ENCODE results near the gene PTPN21. TPM values are rescaled to one million over a fixed set of nuclear protein-coding genes. Genes with fewer than 3 reads are reported as not detected.

The PTPN21 gene
- total RNA-seq, 1 donor = not detected

GRCh38 chr14:88563845-88564244 lies 9.0 kb upstream of the PTPN21 start:
- Histone ChIP-seq H3K27me3 (ENCODE audit: insufficient read depth, low read length) (peaks cover 10% of the 10 kb centered on the region), H3K9me3 (ENCODE audit: low read depth, low read length) (peaks cover 7% of the 10 kb centered on the region), H3K4me1 (ENCODE audit: insufficient read depth, low read length) (peaks cover 16% of the 10 kb centered on the region), H3K4me3 (ENCODE audit: low read length) (peak overlapping the region; percentile 89)

- H3K4me1 ChIP-seq (ENCODE audit: insufficient read depth, low read length) = peaks cover 16% of the 10 kb centered on the region
- peak within 1 kb of the TSS; percentile 89 for H3K4me3 ChIP-seq (ENCODE audit: low read length)
- peaks cover 5% of the 10 kb centered on the region for H3K9me3 ChIP-seq (ENCODE audit: low read depth, low read length)
- H3K27me3 ChIP-seq (ENCODE audit: insufficient read depth, low read length) = peaks cover 10% of the 10 kb centered on the region
Measured at GRCh38 chr14:88562831-88563686, 8.3 kb upstream of the PTPN21 start, which contains the start of gene ZC3H14. ZC3H14 (plus strand) TSS chr14:88563037; CDS start chr14:88563134, 97 bp downstream.

- H3K9me3 ChIP-seq (ENCODE audit: low read depth, low read length) = no peaks in the 10 kb centered on the region
- H3K4me3 ChIP-seq (ENCODE audit: low read length) = peak overlapping the region; percentile 89
- peaks cover 11% of the 10 kb centered on the region for H3K27me3 ChIP-seq (ENCODE audit: insufficient read depth, low read length)
- peaks cover 17% of the 10 kb centered on the region for H3K4me1 ChIP-seq (ENCODE audit: insufficient read depth, low read length)
Measured at GRCh38 chr14:88562532-88562830, 7.7 kb upstream of the PTPN21 start.

GRCh38 chr14:88559852-88560251 lies 5.0 kb upstream of the PTPN21 start:
- Histone ChIP-seq H3K4me1 (ENCODE audit: insufficient read depth, low read length) (peaks cover 25% of the 10 kb centered on the region), H3K4me3 (ENCODE audit: low read length) (no peak overlapping the region), H3K9me3 (ENCODE audit: low read depth, low read length) (no peaks in the 10 kb centered on the region), H3K27me3 (ENCODE audit: insufficient read depth, low read length) (peaks cover 36% of the 10 kb centered on the region)

- Histone ChIP-seq H3K4me3 (ENCODE audit: low read length) (no peak overlapping the region), H3K27me3 (ENCODE audit: insufficient read depth, low read length) (peaks cover 64% of the 10 kb centered on the region), H3K4me1 (ENCODE audit: insufficient read depth, low read length) (peaks cover 22% of the 10 kb centered on the region), H3K9me3 (ENCODE audit: low read depth, low read length) (no peaks in the 10 kb centered on the region)
Measured at GRCh38 chr14:88556581-88556980, 1.8 kb upstream of the PTPN21 start.

- Histone ChIP-seq H3K9me3 (ENCODE audit: low read depth, low read length) (no peaks in the 10 kb centered on the region), H3K4me3 (ENCODE audit: low read length) (no peak overlapping the region), H3K27me3 (ENCODE audit: insufficient read depth, low read length) (peaks cover 66% of the 10 kb centered on the region), H3K4me1 (ENCODE audit: insufficient read depth, low read length) (peaks cover 28% of the 10 kb centered on the region)
Measured at GRCh38 chr14:88553886-88554456, 836 bp downstream of the PTPN21 start.

- Histone ChIP-seq H3K4me1 (ENCODE audit: insufficient read depth, low read length) (peaks cover 28% of the 10 kb centered on the region), H3K9me3 (ENCODE audit: low read depth, low read length) (no peaks in the 10 kb centered on the region), H3K4me3 (ENCODE audit: low read length) (no peak overlapping the region), H3K27me3 (ENCODE audit: insufficient read depth, low read length) (peaks cover 66% of the 10 kb centered on the region)
Measured at GRCh38 chr14:88552876-88553275, 1.9 kb downstream of the PTPN21 start.

- Histone ChIP-seq H3K4me1 (ENCODE audit: insufficient read depth, low read length) (peaks cover 24% of the 10 kb centered on the region), H3K27me3 (ENCODE audit: insufficient read depth, low read length) (peaks cover 60% of the 10 kb centered on the region), H3K4me3 (ENCODE audit: low read length) (peak overlapping the region; percentile 41), H3K9me3 (ENCODE audit: low read depth, low read length) (no peaks in the 10 kb centered on the region)
Measured at GRCh38 chr14:88551980-88552431, 2.8 kb downstream of the PTPN21 start.

GRCh38 chr14:88551094-88551870 lies 3.5 kb downstream of the PTPN21 start:
- Histone ChIP-seq H3K27me3 (ENCODE audit: insufficient read depth, low read length) (peaks cover 53% of the 10 kb centered on the region), H3K4me3 (ENCODE audit: low read length) (peak overlapping the region; percentile 41), H3K9me3 (ENCODE audit: low read depth, low read length) (no peaks in the 10 kb centered on the region), H3K4me1 (ENCODE audit: insufficient read depth, low read length) (peaks cover 24% of the 10 kb centered on the region)

- Histone ChIP-seq H3K27me3 (ENCODE audit: insufficient read depth, low read length) (peaks cover 41% of the 10 kb centered on the region), H3K9me3 (ENCODE audit: low read depth, low read length) (no peaks in the 10 kb centered on the region), H3K4me1 (ENCODE audit: insufficient read depth, low read length) (peaks cover 21% of the 10 kb centered on the region), H3K4me3 (ENCODE audit: low read length) (no peak overlapping the region)
Measured at GRCh38 chr14:88550078-88550477, 4.7 kb downstream of the PTPN21 start.

- Histone ChIP-seq H3K4me3 (ENCODE audit: low read length) (no peak overlapping the region), H3K27me3 (ENCODE audit: insufficient read depth, low read length) (peaks cover 20% of the 10 kb centered on the region), H3K4me1 (ENCODE audit: insufficient read depth, low read length) (peaks cover 13% of the 10 kb centered on the region), H3K9me3 (ENCODE audit: low read depth, low read length) (no peaks in the 10 kb centered on the region)
Measured at GRCh38 chr14:88547386-88547780, 7.4 kb downstream of the PTPN21 start.

- H3K9me3 ChIP-seq (ENCODE audit: low read depth, low read length) = no peaks in the 10 kb centered on the region
- H3K4me3 ChIP-seq (ENCODE audit: low read length) = no peak overlapping the region
- H3K4me1 ChIP-seq (ENCODE audit: insufficient read depth, low read length) = peaks cover 8% of the 10 kb centered on the region
- H3K27me3 ChIP-seq (ENCODE audit: insufficient read depth, low read length) = peaks cover 14% of the 10 kb centered on the region
Measured at GRCh38 chr14:88546621-88547385, 8.0 kb downstream of the PTPN21 start.

- H3K9me3 ChIP-seq (ENCODE audit: low read depth, low read length) = no peaks in the 10 kb centered on the region
- no peak overlapping the region for H3K4me3 ChIP-seq (ENCODE audit: low read length)
- no peaks in the 10 kb centered on the region for H3K4me1 ChIP-seq (ENCODE audit: insufficient read depth, low read length)
- peaks cover 6% of the 10 kb centered on the region for H3K27me3 ChIP-seq (ENCODE audit: insufficient read depth, low read length)
Measured at GRCh38 chr14:88545256-88545655, 9.6 kb downstream of the PTPN21 start.

- no peak overlapping the region for H3K4me3 ChIP-seq (ENCODE audit: low read length)
- H3K9me3 ChIP-seq (ENCODE audit: low read depth, low read length) = no peaks in the 10 kb centered on the region
- H3K4me1 ChIP-seq (ENCODE audit: insufficient read depth, low read length) = no peaks in the 10 kb centered on the region
- peaks cover 9% of the 10 kb centered on the region for H3K27me3 ChIP-seq (ENCODE audit: insufficient read depth, low read length)
Measured at GRCh38 chr14:88542857-88543795, 11.7 kb downstream of the PTPN21 start.

Measured in mononuclear cell (primary cell).